HCT116 (cell line): ENCODE results near the gene TNFRSF14. TPM values are rescaled to one million over a fixed set of nuclear protein-coding genes. Genes with fewer than 3 reads are reported as not detected.

Source experiments
- ATAC-seq: fragments of 200-7000 bp; cut with Tn5 transposase; 2 replicates; pipeline ENCODE4 v1.9.1; 2020; ENCODE audit warnings: mild to moderate bottlenecking, moderate library complexity
- BruUV-seq: library from RNA; stranded (reverse); fragments of 400-500 nt; replicated peaks from 2 replicates; lab custom pipeline; 2021; lab: Mats Ljungman, UMichigan
- CTCF ChIA-PET: fragments of 300-600 bp; sonication (Branson Sonifier 250); formaldehyde crosslinking; loops from one replicate; lab custom pipeline; 2021; ENCODE audit warnings: antibody characterized with exemption; lab: Charles Lee
- POLR2A ChIA-PET: fragments of 300-600, 350-600 bp; sonication (Branson Sonifier 250); formaldehyde crosslinking; loops from one replicate; lab custom pipeline; 2021; ENCODE audit warnings: antibody characterized with exemption; lab: Charles Lee
- RAD21 ChIA-PET, 2 experiments: fragments of 300-600 bp; sonication (Branson Sonifier 250); formaldehyde crosslinking; loops; one replicate each; lab custom pipeline; 2023; ENCODE audit warnings: low total read pairs in 2 of 2; ENCODE audit not compliant: uncharacterized antibody in 2 of 2, unreplicated experiment in 2 of 2, low non-redundant PET in 1 of 2; lab: Charles Lee
- DNase-seq: peaks from one replicate; pipeline ENCODE4 v3.0.0-alpha.2; 2010; ENCODE audit warnings: low read depth, low spot score
- H2AFZ ChIP-seq: fragments of 200-600 bp; shearing (Covaris generic), sonication (generic); 2 replicates; pipeline ENCODE4 v1.6.1; 2017; ENCODE audit warnings: low read depth, mixed run types, mixed read lengths, antibody characterized with exemption, low read length; ENCODE audit not compliant: poor library complexity, severe bottlenecking
- H3K27ac ChIP-seq: 2 replicates; pipeline ENCODE4 v1.5.1; 2012; ENCODE audit warnings: low read depth, low read length
- H3K27me3 ChIP-seq: fragments of 200-600 bp; sonication (generic); 2 replicates; pipeline ENCODE4 v1.6.1; 2016; ENCODE audit warnings: mixed run types, low read length, mixed read lengths; ENCODE audit not compliant: insufficient read depth
- H3K36me3 ChIP-seq, 2 experiments: fragments of 200-500 bp in 1 of 2; fragments of 200-600 bp in 1 of 2; sonication (Bioruptor generic) in 1 of 2; sonication (generic) in 1 of 2; 2 replicates each; pipeline versions ENCODE4 v1.5.1 to v1.6.1; 2014 to 2016; ENCODE audit warnings: low read length in 2 of 2, inconsistent platforms in 1 of 2, mixed read lengths in 1 of 2, mixed run types in 1 of 2; ENCODE audit not compliant: insufficient read depth in 2 of 2, control insufficient read depth in 1 of 2
- H3K4me1 ChIP-seq, 2 experiments: fragments of 200-600 bp in 1 of 2; sonication (generic) in 1 of 2; 2 replicates each; pipeline versions ENCODE4 v1.5.1 to v1.6.1; 2012 to 2017; ENCODE audit warnings: low read length in 2 of 2, inconsistent platforms in 1 of 2, mild to moderate bottlenecking in 1 of 2, mixed read lengths in 1 of 2, mixed run types in 1 of 2, moderate library complexity in 1 of 2; ENCODE audit not compliant: insufficient read depth in 2 of 2, control insufficient read depth in 1 of 2
- H3K4me2 ChIP-seq: fragments of 200-600 bp; sonication (generic); 2 replicates; pipeline ENCODE4 v1.6.1; 2017; ENCODE audit warnings: mixed run types, low read length, mixed read lengths
- H3K4me3 ChIP-seq, 2 experiments: fragments of 200-600 bp in 1 of 2; sonication (generic) in 1 of 2; replicated peaks in 1 of 2; 2 replicates each; pipeline ENCODE4 v1.5.1; 2011 to 2016; ENCODE audit warnings: low read length in 2 of 2, control low read depth in 1 of 2, low read depth in 1 of 2, mild to moderate bottlenecking in 1 of 2, mixed read lengths in 1 of 2, mixed run types in 1 of 2
- H3K79me2 ChIP-seq: fragments of 200-600 bp; sonication (generic); 2 replicates; pipeline ENCODE4 v1.6.1; 2017; ENCODE audit warnings: mild to moderate bottlenecking, mixed run types, low read length, moderate library complexity, mixed read lengths; ENCODE audit not compliant: insufficient read depth
- H3K9ac ChIP-seq: fragments of 200-600 bp; sonication (generic); 2 replicates; pipeline ENCODE4 v1.6.1; 2016; ENCODE audit warnings: low read length, mixed read lengths
- H3K9me2 ChIP-seq: fragments of 200-600 bp; sonication (generic), shearing (Covaris generic); 2 replicates; pipeline ENCODE4 v1.6.1; 2017; ENCODE audit warnings: mixed run types, mild to moderate bottlenecking, moderate library complexity; ENCODE audit not compliant: insufficient read depth
- H3K9me3 ChIP-seq, 2 experiments: fragments of 200-500 bp in 1 of 2; fragments of 200-600 bp in 1 of 2; sonication (Bioruptor generic) in 1 of 2; sonication (generic) in 1 of 2; 2 replicates each; pipeline ENCODE4 v1.6.1; 2014 to 2017; ENCODE audit warnings: low read length in 2 of 2, mixed read lengths in 2 of 2, inconsistent platforms in 1 of 2, low read depth in 1 of 2, mild to moderate bottlenecking in 1 of 2, mixed run types in 1 of 2, moderate library complexity in 1 of 2; ENCODE audit not compliant: control insufficient read depth in 1 of 2, insufficient read depth in 1 of 2
- H4K20me1 ChIP-seq: fragments of 200-600 bp; sonication (generic), shearing (Covaris generic); 2 replicates; pipeline ENCODE4 v1.6.1; 2017; ENCODE audit warnings: mixed run types, mild to moderate bottlenecking, moderate library complexity; ENCODE audit not compliant: insufficient read depth
- JUND ChIP-seq: IDR thresholded peaks from 2 replicates; pipeline ENCODE4 v1.6.1; 2012
- POLR2AphosphoS5 ChIP-seq: IDR thresholded peaks from 2 replicates; pipeline ENCODE4 v1.6.1; 2011; ENCODE audit warnings: mild to moderate bottlenecking, low read depth, low read length, moderate library complexity
- REST ChIP-seq: IDR thresholded peaks from 2 replicates; pipeline ENCODE4 v1.6.1; 2012; ENCODE audit warnings: low read depth
- ZFX ChIP-seq: fragments of 450-650 bp; IDR thresholded peaks from 2 replicates; pipeline ENCODE4 v1.6.1; 2017
- intact Hi-C: fragments of 100-400 bp; cut with micrococcal nuclease; formaldehyde crosslinking; loops from 2 replicates; pipeline ENCODE4 v1.10.0; 2022
- total RNA-seq: library from RNA; stranded (reverse); gene quantifications from one replicate; pipeline ENCODE4 v1.2.1, GENCODE V29; 2021; ENCODE audit not compliant: unreplicated experiment

TNFRSF14 gene
- total RNA-seq, 1 experiment from 2014 or later = 0.66 TPM

- H3K4me1 ChIP-seq = no peaks in the 10 kb centered on the region
- H3K9me2 ChIP-seq = no peaks in the 10 kb centered on the region
- ChIA-PET POLR2A (no interaction called here), CTCF (no interaction called here), RAD21 (no interaction called here)
- no TSS peak for BruUV-seq
- intact Hi-C loops = no loop called here
- ATAC-seq (no peak), DNase-seq (no peak)
- H3K27ac ChIP-seq = no peak overlapping the region
- H3K27me3 ChIP-seq = no peaks in the 10 kb centered on the region
- no peak overlapping the region for H3K4me3 ChIP-seq
- H3K9ac ChIP-seq = no peak overlapping the region
- H3K79me2 ChIP-seq = no peaks in the 10 kb centered on the region
- H3K4me2 ChIP-seq = no peak overlapping the region
- H3K36me3 ChIP-seq = peaks cover 6 to 7% of the 10 kb centered on the region in 2 experiments; a peak in 3 of 4 replicates
- no peaks in the 10 kb centered on the region for H4K20me1 ChIP-seq
- no peak overlapping the region for H2AFZ ChIP-seq
- H3K9me3 ChIP-seq = no peaks in the 10 kb centered on the region
- TF ChIP-seq JUND (no peak), POLR2AphosphoS5 (no peak)
Observed at GRCh38 chr1:2508751-2509150, 47.4 kb upstream of the TNFRSF14 start.

DNA sequence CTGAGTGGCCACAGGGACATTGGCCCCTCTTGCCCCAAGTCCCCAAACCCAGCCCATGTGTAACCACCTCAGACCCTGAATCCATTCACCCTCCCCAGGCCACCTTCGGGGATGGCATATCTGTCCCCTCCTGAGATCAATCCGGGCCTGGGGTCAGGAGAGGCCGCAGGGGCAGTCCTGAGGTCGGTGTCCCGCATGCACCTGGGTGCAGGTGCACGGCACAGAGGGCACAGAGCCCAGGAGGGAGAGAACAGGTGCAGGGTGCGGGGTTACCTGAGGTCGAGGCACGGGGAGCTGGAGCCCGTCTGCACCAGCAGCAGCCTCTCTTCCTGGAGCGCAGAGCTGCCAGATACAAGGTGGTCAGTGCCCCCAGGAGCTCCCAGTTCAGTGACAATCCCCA, 46.6 kb upstream of the TNFRSF14 start:
- ChIA-PET POLR2A (no interaction called here), RAD21 (no interaction called here)
- no peak overlapping the region for H3K9ac ChIP-seq
- H3K27ac ChIP-seq = no peak overlapping the region
- H3K4me3 ChIP-seq = no peak overlapping the region
- H3K36me3 ChIP-seq = peaks cover 6 to 7% of the 10 kb centered on the region in 2 experiments; a peak in 3 of 4 replicates
- no peak for DNase-seq
- no peaks in the 10 kb centered on the region for H3K27me3 ChIP-seq
- H3K4me1 ChIP-seq = no peaks in the 10 kb centered on the region
- H3K4me2 ChIP-seq = no peak overlapping the region
- no peaks in the 10 kb centered on the region for H3K79me2 ChIP-seq
- TF ChIP-seq REST = no peak
- TF ChIP-seq ZFX = no peak
- TF ChIP-seq, all 23 proteins: peak for 0
- H4K20me1 ChIP-seq = no peaks in the 10 kb centered on the region
- H2AFZ ChIP-seq = no peak overlapping the region
- CTCF ChIA-PET = no interaction called here
- intact Hi-C loops = no loop called here
- H3K9me2 ChIP-seq = no peaks in the 10 kb centered on the region
- BruUV-seq = no TSS peak
- ATAC-seq = no peak
- no peaks in the 10 kb centered on the region for H3K9me3 ChIP-seq
